GM12878 (cell line): ENCODE data around the gene AMZ2. TPM values are rescaled to one million over a fixed set of nuclear protein-coding genes. Genes with fewer than 3 reads are reported as not detected.

Experiments
- ATAC-seq: fragments of 200-7000 bp; cut with Tn5 transposase; 3 replicates; pipeline ENCODE4 v1.9.1; 2020; ENCODE audit warnings: mild to moderate bottlenecking, moderate library complexity
- BruUV-seq: library from RNA; stranded (reverse); fragments of 400-500 nt; replicated peaks from 2 replicates; lab custom pipeline; 2021; lab: Mats Ljungman, UMichigan
- CTCF ChIA-PET: fragments of 300-600 bp; sonication (Branson Sonifier 250); formaldehyde crosslinking; extraction: SDS; loops from one replicate; lab custom pipeline; 2021; ENCODE audit warnings: inconsistent platforms; lab: Yijun Ruan, JAX
- POLR2A ChIA-PET: fragments of 350-600 bp; formaldehyde crosslinking; extraction: SDS; loops from one replicate; lab custom pipeline; 2021; ENCODE audit warnings: inconsistent platforms; lab: Charles Lee
- RAD21 ChIA-PET: fragments of 300-600 bp; sonication (Branson Sonifier 250); formaldehyde crosslinking; loops from one replicate; lab custom pipeline; 2023; ENCODE audit warnings: antibody characterized with exemption; ENCODE audit not compliant: unreplicated experiment; lab: Charles Lee
- SMC1A ChIA-PET: fragments of 300-600 bp; sonication (Branson Sonifier 250); formaldehyde crosslinking; loops from one replicate; lab custom pipeline; 2023; ENCODE audit not compliant: unreplicated experiment, uncharacterized antibody; lab: Charles Lee
- DNase-seq: peaks from one replicate; pipeline ENCODE4 v3.0.0-alpha.2; 2011; ENCODE audit warnings: low read depth, low spot score
- FAIRE-seq: peaks from 3 replicates; lab custom pipeline; 2011; peaks lifted over from hg19 to GRCh38; lab: Jason Lieb, UNC
- H2AFZ ChIP-seq: 2 replicates; pipeline ENCODE4 v1.6.0; 2011; ENCODE audit warnings: low read depth, low read length, control low read depth; ENCODE audit not compliant: control insufficient read depth
- H3K27ac ChIP-seq: 2 replicates; pipeline ENCODE4 v1.5.1; 2011; ENCODE audit warnings: control low read depth; ENCODE audit not compliant: control insufficient read depth, insufficient read depth
- H3K27me3 ChIP-seq, 2 experiments: replicated peaks in 1 of 2; 2 replicates each; pipeline versions ENCODE4 v1.6.0 to v1.6.1; 2011; ENCODE audit warnings: low read length in 1 of 2; ENCODE audit not compliant: control insufficient read depth in 2 of 2, insufficient read depth in 2 of 2
- H3K36me3 ChIP-seq, 2 experiments: 2 replicates each; pipeline ENCODE4 v1.5.1; 2011; ENCODE audit warnings: low read length in 1 of 2; ENCODE audit not compliant: control insufficient read depth in 2 of 2, insufficient read depth in 2 of 2
- H3K4me1 ChIP-seq: 2 replicates; pipeline ENCODE4 v1.6.1; 2011; ENCODE audit warnings: mild to moderate bottlenecking, low read length, moderate library complexity, mixed read lengths; ENCODE audit not compliant: control insufficient read depth, insufficient read depth
- H3K4me2 ChIP-seq: 2 replicates; pipeline ENCODE4 v1.6.0; 2011; ENCODE audit warnings: control low read depth; ENCODE audit not compliant: control insufficient read depth, insufficient read depth
- H3K4me3 ChIP-seq: fragments of 200-600 bp; sonication (generic); 2 replicates; pipeline ENCODE4 v1.5.1; 2016
- H3K79me2 ChIP-seq: 2 replicates; pipeline ENCODE4 v1.6.0; 2011; ENCODE audit warnings: low read length; ENCODE audit not compliant: control insufficient read depth, insufficient read depth
- H3K9ac ChIP-seq: 2 replicates; pipeline ENCODE4 v1.8.0; 2011; ENCODE audit warnings: low read length, control low read depth, mixed read lengths; ENCODE audit not compliant: control insufficient read depth, insufficient read depth
- H3K9me3 ChIP-seq: replicated peaks from 3 replicates; pipeline ENCODE4 v1.5.1; 2011; ENCODE audit warnings: mild to moderate bottlenecking, low read length; ENCODE audit not compliant: control insufficient read depth, insufficient read depth
- H4K20me1 ChIP-seq: 2 replicates; pipeline ENCODE4 v1.6.0; 2011; ENCODE audit not compliant: control insufficient read depth, insufficient read depth
- ATF2 ChIP-seq: IDR thresholded peaks from 2 replicates; pipeline ENCODE4 v1.6.1; 2012; ENCODE audit warnings: low read length, inconsistent platforms
- ATF7 ChIP-seq: fragments of 450-650 bp; IDR thresholded peaks from 2 replicates; pipeline ENCODE4 v1.6.1; 2016; ENCODE audit warnings: low read depth, mild to moderate bottlenecking
- CREM ChIP-seq: IDR thresholded peaks from 2 replicates; pipeline ENCODE4 v1.6.1; 2014; ENCODE audit warnings: antibody characterized with exemption, low read depth
- CTCF ChIP-seq, 3 experiments: IDR thresholded peaks in 2 of 3; conservative IDR thresholded peaks in 1 of 3; 2 replicates each; pipeline ENCODE4 v1.5.1; 2011; ENCODE audit warnings: low read depth in 3 of 3, low read length in 3 of 3, mild to moderate bottlenecking in 3 of 3, control low read depth in 2 of 3, moderate library complexity in 2 of 3, inconsistent platforms in 1 of 3, mixed read lengths in 1 of 3; ENCODE audit not compliant: control insufficient read depth in 2 of 3, insufficient read depth in 1 of 3; ENCODE audit errors: extremely low read depth in 1 of 3
- HDGF ChIP-seq: fragments of 450-650 bp; IDR thresholded peaks from 2 replicates; pipeline ENCODE4 v1.6.1; 2016; ENCODE audit warnings: antibody characterized with exemption
- MTA3 ChIP-seq: IDR thresholded peaks from 2 replicates; pipeline ENCODE4 v1.6.1; 2012; ENCODE audit warnings: low read length, inconsistent platforms, borderline replicate concordance
- POLR2A ChIP-seq: IDR thresholded peaks from 2 replicates; pipeline ENCODE4 v1.6.1; 2011; ENCODE audit warnings: low read depth, mild to moderate bottlenecking, low read length
- RUNX3 ChIP-seq: IDR thresholded peaks from 2 replicates; pipeline ENCODE4 v1.6.1; 2012; ENCODE audit warnings: low read length, inconsistent platforms
- SKIL ChIP-seq: fragments of 450-650 bp; IDR thresholded peaks from 2 replicates; pipeline ENCODE4 v1.6.1; 2017; ENCODE audit warnings: mild to moderate bottlenecking, low read depth, inconsistent platforms; ENCODE audit not compliant: poor library complexity, severe bottlenecking
- SREBF1 ChIP-seq: IDR thresholded peaks from 2 replicates; pipeline ENCODE4 v1.6.1; 2012; ENCODE audit warnings: mild to moderate bottlenecking, low read length
- YY1 ChIP-seq: IDR thresholded peaks from 2 replicates; pipeline ENCODE4 v1.6.1; 2011; ENCODE audit warnings: low read depth, mild to moderate bottlenecking, low read length
- WGBS: methylation state at CpG from one replicate; pipeline ENCODE4 v1.1.6; 2016; ENCODE audit warnings: low lambda C conversion rate; ENCODE audit not compliant: insufficient replicate concordance, insufficient coverage; ENCODE audit errors: missing lambda C conversion rate; 5-methylcytosine and 5-hydroxymethylcytosine counted together
- in situ Hi-C: fragments of 300-500 bp; cut with MboI; formaldehyde crosslinking; loops from 9 replicates; pipeline ENCODE4 v1.14.3; 2018; ENCODE audit warnings: mixed read lengths
- intact Hi-C: fragments of 100-400 bp; cut with micrococcal nuclease; formaldehyde crosslinking; loops from one replicate; pipeline ENCODE4 v1.14.2; 2022; ENCODE audit not compliant: unreplicated experiment
- polyA plus RNA-seq, 11 experiments: library from polyadenylated mRNA; depleted of rRNA in 4 of 11; unstranded in 6 of 11; stranded (reverse) in 5 of 11; fragments of >200 nt; fragmentation: Nextera tagmentation in 4 of 11; fragmentation: Illumina TruSeq in 1 of 11; extraction: Ambion mirVana in 4 of 11; extraction: Trizol in 1 of 11; gene quantifications; 1 replicate in 1 of 11; 2 replicates in 10 of 11; pipeline versions ENCODE4 v1.2.1 to v1.2.3, GENCODE V29; 2011 to 2016; ENCODE audit warnings: inconsistent platforms in 2 of 11, missing spikeins in 2 of 11, low read depth in 1 of 11
- total RNA-seq, 4 experiments: library from RNA; depleted of rRNA in 3 of 4; stranded (reverse); fragments of >200 nt in 3 of 4; fragmentation: Illumina TruSeq in 1 of 4; extraction: Trizol in 1 of 4; gene quantifications; 2 replicates each; pipeline versions ENCODE4 v1.2.1 to v1.2.3, GENCODE V29; 2013 to 2021

Gene AMZ2
- total and polyA plus RNA-seq, 10 of the 15 experiments (the other 5 are each of a cell fraction or from before 2014, with no cell fraction given) = 79.1 to 189 (median 126) TPM

- no TSS peak for BruUV-seq
- Histone ChIP-seq H3K27me3 (no peaks in the 10 kb centered on the region), H3K9ac (peak overlapping the region; percentile 98), H3K4me1 (peaks cover 16% of the 10 kb centered on the region), H3K4me2 (peak overlapping the region; percentile 92), H3K36me3 (no peaks in the 10 kb centered on the region)
- ChIA-PET CTCF (interaction anchor here (1.0 to 4.9 kb wide), 8 partner anchors 24 to 178 kb away, joined by 3 to 27 read pairs (median 4); no protein-coding TSS in a partner anchor), SMC1A (interaction anchor here (0.6 to 2.3 kb wide), 11 partner anchors 14 to 1038 kb away, joined by 3 to 9 read pairs (median 3); partner anchors contain the start of gene ABCA5)
- WGBS = under 1% methylated on average over 7 of the region's 7 CpGs
- intact Hi-C loops = no loop called here
- peak; percentile 27 for ATAC-seq
- TF ChIP-seq SREBF1 (no peak), YY1 (peak; percentile 96), RUNX3 (peak; percentile 66), MTA3 (no peak), SKIL (peak; percentile 46), ATF2 (peak; percentile 38; the same call in 1 of the 2 replicates), CREM (no peak), ATF7 (peak; percentile 28; the same call in 1 of the 2 replicates), POLR2A (0 out of 2 replicates have a peak, but pooled peaks have one; percentile 41), HDGF (0 out of 2 replicates have a peak, but pooled peaks have one; percentile 36), CTCF (IDR thresholded peaks at IDR 0.05 in 2 of 3, conservative IDR thresholded peaks at IDR 0.05 in 1 of 3; ENCODE audit: control insufficient read depth in 2 of 3, extremely low read depth in 1 of 3, insufficient read depth in 1 of 3, low read depth in 3 of 3, low read length in 3 of 3) (peak in 2 of 3 experiments; percentile 30 to 51; a peak in 2 of 6 replicates)
- TF ChIP-seq, all 136 proteins: peak for 8
- H3K4me3 ChIP-seq = peak overlapping the region; percentile 69; the same call in 1 of the 2 replicates
- ChIA-PET RAD21 (interaction anchor here (0.5 to 6.9 kb wide), 4 partner anchors 63 to 1030 kb away, joined by 3 to 54 read pairs (median 4); partner anchors contain the start of gene WIPI1), POLR2A (interaction anchor here (1.3 to 4.7 kb wide), 3 partner anchors 41 to 170 kb away, joined by 4 to 28 read pairs (median 28); partner anchors contain the start of genes AMZ2 and WIPI1)
- no peaks in the 10 kb centered on the region for H3K9me3 ChIP-seq
- no peaks in the 10 kb centered on the region for H4K20me1 ChIP-seq
- FAIRE-seq (no peak), DNase-seq (no peak)
- H3K27ac ChIP-seq = peak overlapping the region; percentile 95
- peak overlapping the region; percentile 89 for H2AFZ ChIP-seq
- in situ Hi-C loops = no loop called here
- H3K79me2 ChIP-seq = peaks cover 40% of the 10 kb centered on the region
These were observed 41.0 kb downstream of the AMZ2 start for GRCh38 chr17:68288804-68289203.
